NCI-H1417 treated with DMSO at 0.1 percent for 48 hours (cell line): ENCODE results near the gene PLEKHH2.

Experiments used
- DNase-seq: peaks from one replicate; lab custom pipeline; 2025; lab: John Stamatoyannopoulos, UW

The PLEKHH2 gene

DNA sequence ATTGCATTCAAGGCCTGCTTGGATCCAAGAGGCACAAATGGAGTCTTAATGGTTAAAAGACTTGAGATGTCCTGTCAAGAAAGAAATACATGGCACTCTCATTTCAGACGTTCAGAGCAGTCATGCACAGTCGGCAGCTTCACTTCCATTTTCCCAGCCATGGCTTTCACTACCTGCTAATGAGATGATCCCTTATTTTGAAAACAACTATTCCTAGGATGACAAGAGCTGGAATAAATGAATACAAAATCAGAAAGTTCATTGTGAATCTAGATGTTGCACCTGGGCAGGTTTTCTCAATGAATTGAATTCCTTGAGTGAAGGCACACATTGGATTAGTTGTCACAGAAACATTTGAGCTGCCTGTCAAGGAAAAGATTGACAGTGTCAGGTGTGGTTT is 175.9 kb downstream of the PLEKHH2 start:
- no peak for DNase-seq

DNA sequence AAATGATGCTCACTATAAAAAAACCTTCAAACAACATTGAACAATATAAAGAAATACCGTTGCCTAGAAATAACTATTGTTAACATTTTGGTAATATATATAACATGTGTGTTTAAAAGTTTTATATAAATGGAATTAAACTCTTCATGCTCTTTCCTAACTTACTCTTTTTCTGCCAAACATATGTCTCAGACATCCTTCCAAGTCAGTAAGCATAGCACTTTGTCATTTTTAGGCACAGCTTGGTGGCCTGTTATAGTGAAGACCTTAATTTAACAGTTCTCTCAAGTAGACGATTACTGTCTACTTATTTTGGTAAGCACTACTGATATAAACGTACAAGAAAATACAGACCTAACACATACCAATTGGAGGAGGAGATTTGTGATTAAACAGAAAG is 177.7 kb downstream of the PLEKHH2 start:
- no peak for DNase-seq
